GM12878 (cell line): Measurements from ENCODE around the gene ATP2A2. TPM values are rescaled to one million over a fixed set of nuclear protein-coding genes. Genes with fewer than 3 reads are reported as not detected.

Experiments used
- BACH1 ChIP-seq: fragments of 450-650 bp; IDR thresholded peaks from 2 replicates; pipeline ENCODE4 v1.6.1; 2017; ENCODE audit warnings: mild to moderate bottlenecking, borderline replicate concordance
- CEBPB ChIP-seq, 2 experiments: fragments of 150-350 bp in 1 of 2; IDR thresholded peaks; 2 replicates each; pipeline ENCODE4 v1.6.1; 2012 to 2014; ENCODE audit warnings: low read depth in 2 of 2, low read length in 2 of 2, borderline replicate concordance in 1 of 2, inconsistent platforms in 1 of 2
- E2F8 ChIP-seq: fragments of 450-650 bp; IDR thresholded peaks from 2 replicates; pipeline ENCODE4 v1.6.1; 2018; ENCODE audit warnings: mild to moderate bottlenecking, low read depth, moderate library complexity; ENCODE audit not compliant: partially characterized antibody
- HDGF ChIP-seq: fragments of 450-650 bp; IDR thresholded peaks from 2 replicates; pipeline ENCODE4 v1.6.1; 2016; ENCODE audit warnings: antibody characterized with exemption
- IRF3 ChIP-seq: fragments of 450-650 bp; IDR thresholded peaks from 2 replicates; pipeline ENCODE4 v1.6.1; 2014; ENCODE audit warnings: mild to moderate bottlenecking
- MLLT1 ChIP-seq: fragments of 450-650 bp; IDR thresholded peaks from 2 replicates; pipeline ENCODE4 v1.6.1; 2016; ENCODE audit warnings: mild to moderate bottlenecking
- NR2C1 ChIP-seq: fragments of 450-650 bp; IDR thresholded peaks from 2 replicates; pipeline ENCODE4 v1.6.1; 2017; ENCODE audit warnings: antibody characterized with exemption, mild to moderate bottlenecking, moderate library complexity
- POLR2A ChIP-seq: IDR thresholded peaks from 2 replicates; pipeline ENCODE4 v1.6.1; 2011; ENCODE audit warnings: low read depth, mild to moderate bottlenecking, low read length
- RAD51 ChIP-seq: fragments of 450-650 bp; IDR thresholded peaks from 2 replicates; pipeline ENCODE4 v1.6.1; 2016; ENCODE audit warnings: moderate library complexity, mild to moderate bottlenecking, inconsistent platforms
- RCOR1 ChIP-seq: conservative IDR thresholded peaks from 2 replicates; pipeline ENCODE4 v1.6.1; 2012; ENCODE audit warnings: low read depth, low read length, improper control_type of control experiment
- SPI1 ChIP-seq: IDR thresholded peaks from 2 replicates; pipeline ENCODE4 v1.6.1; 2011; ENCODE audit warnings: low read depth, mild to moderate bottlenecking, low read length, moderate library complexity, borderline replicate concordance; ENCODE audit not compliant: insufficient read depth
- STAT3 ChIP-seq: IDR thresholded peaks from 2 replicates; pipeline ENCODE4 v1.6.1; 2011; ENCODE audit warnings: low read depth, low read length, improper control_type of control experiment
- TARDBP ChIP-seq: IDR thresholded peaks from 2 replicates; pipeline ENCODE4 v1.6.1; 2016; ENCODE audit warnings: borderline replicate concordance
- ZNF217 ChIP-seq: fragments of 450-650 bp; IDR thresholded peaks from 2 replicates; pipeline ENCODE4 v1.6.1; 2017; ENCODE audit warnings: antibody characterized with exemption, mild to moderate bottlenecking
- ZZZ3 ChIP-seq: IDR thresholded peaks from 2 replicates; pipeline ENCODE4 v1.6.1; 2011; ENCODE audit warnings: low read depth; ENCODE audit not compliant: control insufficient read depth, insufficient read length
- polyA plus RNA-seq, 11 experiments: library from polyadenylated mRNA; depleted of rRNA in 4 of 11; unstranded in 6 of 11; stranded (reverse) in 5 of 11; fragments of >200 nt; fragmentation: Nextera tagmentation in 4 of 11; fragmentation: Illumina TruSeq in 1 of 11; extraction: Ambion mirVana in 4 of 11; extraction: Trizol in 1 of 11; gene quantifications; 1 replicate in 1 of 11; 2 replicates in 10 of 11; pipeline versions ENCODE4 v1.2.1 to v1.2.3, GENCODE V29; 2011 to 2016; ENCODE audit warnings: inconsistent platforms in 2 of 11, missing spikeins in 2 of 11, low read depth in 1 of 11
- total RNA-seq, 4 experiments: library from RNA; depleted of rRNA in 3 of 4; stranded (reverse); fragments of >200 nt in 3 of 4; fragmentation: Illumina TruSeq in 1 of 4; extraction: Trizol in 1 of 4; gene quantifications; 2 replicates each; pipeline versions ENCODE4 v1.2.1 to v1.2.3, GENCODE V29; 2013 to 2021
- TF ChIP-seq, protein P1 (sequence below): fragments of 450-650 bp; IDR thresholded peaks from 2 replicates; pipeline ENCODE4 v1.6.1; 2018; ENCODE audit warnings: borderline replicate concordance, mild to moderate bottlenecking; ENCODE audit not compliant: partially characterized antibody

ATP2A2 gene
- total and polyA plus RNA-seq, 10 of the 15 experiments (the other 5 are each of a cell fraction or from before 2014, with no cell fraction given) = 3.7 to 133 (median 34.4) TPM

- no peak for TF ChIP-seq HDGF
- TF ChIP-seq MLLT1 = no peak
- TF ChIP-seq IRF3 = no peak
- TF ChIP-seq RAD51 = no peak
- no peak for TF ChIP-seq SPI1
- TF ChIP-seq ZNF217 = no peak
- TF ChIP-seq E2F8 = no peak
- no peak for TF ChIP-seq CEBPB (IDR thresholded peaks at IDR 0.05; ENCODE audit: borderline replicate concordance in 1 of 2, low read depth in 2 of 2, low read length in 2 of 2)
- TF ChIP-seq RCOR1 = no peak
- no peak for TF ChIP-seq NR2C1
- TF ChIP-seq POLR2A = no peak
- TF ChIP-seq STAT3 = no peak
- TF ChIP-seq, protein P1, sequence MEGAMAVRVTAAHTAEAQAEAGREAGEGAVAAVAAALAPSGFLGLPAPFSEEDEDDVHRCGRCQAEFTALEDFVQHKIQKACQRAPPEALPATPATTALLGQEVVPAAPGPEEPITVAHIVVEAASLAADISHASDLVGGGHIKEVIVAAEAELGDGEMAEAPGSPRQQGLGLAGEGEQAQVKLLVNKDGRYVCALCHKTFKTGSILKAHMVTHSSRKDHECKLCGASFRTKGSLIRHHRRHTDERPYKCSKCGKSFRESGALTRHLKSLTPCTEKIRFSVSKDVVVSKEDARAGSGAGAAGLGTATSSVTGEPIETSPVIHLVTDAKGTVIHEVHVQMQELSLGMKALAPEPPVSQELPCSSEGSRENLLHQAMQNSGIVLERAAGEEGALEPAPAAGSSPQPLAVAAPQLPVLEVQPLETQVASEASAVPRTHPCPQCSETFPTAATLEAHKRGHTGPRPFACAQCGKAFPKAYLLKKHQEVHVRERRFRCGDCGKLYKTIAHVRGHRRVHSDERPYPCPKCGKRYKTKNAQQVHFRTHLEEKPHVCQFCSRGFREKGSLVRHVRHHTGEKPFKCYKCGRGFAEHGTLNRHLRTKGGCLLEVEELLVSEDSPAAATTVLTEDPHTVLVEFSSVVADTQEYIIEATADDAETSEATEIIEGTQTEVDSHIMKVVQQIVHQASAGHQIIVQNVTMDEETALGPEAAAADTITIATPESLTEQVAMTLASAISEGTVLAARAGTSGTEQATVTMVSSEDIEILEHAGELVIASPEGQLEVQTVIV = no peak
- no peak for TF ChIP-seq ZZZ3
- no peak for TF ChIP-seq TARDBP
- TF ChIP-seq BACH1 = no peak
Observed at GRCh38 chr12:110311903-110312302, 30.9 kb downstream of the ATP2A2 start (continued).
